Colonic mucosa (tissue), 4 donors: ENCODE results near the gene R3HDM2. TPM values are rescaled to one million over a fixed set of nuclear protein-coding genes. Genes with fewer than 3 reads are reported as not detected.

ENCODE experiments used
- DNase-seq: peaks from one replicate; pipeline ENCODE4 v3.0.0-alpha.2; 2020
- H3K27ac ChIP-seq: fragments of 200-600 bp; one replicate; pipeline ENCODE4 v1.8.0; 2021
- H3K27me3 ChIP-seq: fragments of 200-600 bp; one replicate; pipeline ENCODE4 v1.8.0; 2021
- H3K36me3 ChIP-seq: fragments of 200-600 bp; one replicate; pipeline ENCODE4 v1.8.0; 2021
- H3K4me1 ChIP-seq: fragments of 200-600 bp; one replicate; pipeline ENCODE4 v1.8.0; 2021; ENCODE audit warnings: mild to moderate bottlenecking
- H3K4me3 ChIP-seq: fragments of 200-600 bp; one replicate; pipeline ENCODE4 v1.8.0; 2021
- H3K9ac ChIP-seq, 2 donors: one replicate each; pipeline ENCODE4 v1.7.0; 2013; ENCODE audit warnings: control low read depth in 2 of 2, low read depth in 2 of 2, low read length in 2 of 2
- H3K9me3 ChIP-seq: fragments of 200-600 bp; one replicate; pipeline ENCODE4 v1.8.0; 2021
- intact Hi-C: fragments of 100-400 bp; cut with DNase I; formaldehyde crosslinking; loops from one replicate; pipeline ENCODE4 v1.14.1; 2022
- total RNA-seq, 2 donors: library from RNA; stranded (reverse); fragmentation: NEBNext Ultra II Directional in 1 of 2; extraction: Animal tissue kit (Norgen Biotek cat#: 25700) in 1 of 2; gene quantifications; one replicate each; pipeline ENCODE4 v1.2.1, GENCODE V29; 2021
- TF ChIP-seq, protein P1 (sequence below): fragments of 200-600 bp; IDR thresholded peaks from one replicate; pipeline ENCODE4 v1.8.0; 2022; ENCODE audit warnings: antibody characterized with exemption, mild to moderate bottlenecking
- donor health status: healthy.
- donor health status: DM: no; HTN: no; CAD: no.
- donor health status: DM: no; HTN: no; CAD: no.

Gene R3HDM2
- total RNA-seq, 2 donors from 2014 or later, result 41.0 to 60.4 TPM

GRCh38 chr12:57225680-57226210, 205.1 kb downstream of the R3HDM2 start:
- no peaks in the 10 kb centered on the region for H3K9me3 ChIP-seq
- H3K36me3 ChIP-seq, result no peaks in the 10 kb centered on the region
- H3K4me1 ChIP-seq, result peaks cover 8% of the 10 kb centered on the region
- intact Hi-C loops, result no loop called here
- TF ChIP-seq, protein P1, sequence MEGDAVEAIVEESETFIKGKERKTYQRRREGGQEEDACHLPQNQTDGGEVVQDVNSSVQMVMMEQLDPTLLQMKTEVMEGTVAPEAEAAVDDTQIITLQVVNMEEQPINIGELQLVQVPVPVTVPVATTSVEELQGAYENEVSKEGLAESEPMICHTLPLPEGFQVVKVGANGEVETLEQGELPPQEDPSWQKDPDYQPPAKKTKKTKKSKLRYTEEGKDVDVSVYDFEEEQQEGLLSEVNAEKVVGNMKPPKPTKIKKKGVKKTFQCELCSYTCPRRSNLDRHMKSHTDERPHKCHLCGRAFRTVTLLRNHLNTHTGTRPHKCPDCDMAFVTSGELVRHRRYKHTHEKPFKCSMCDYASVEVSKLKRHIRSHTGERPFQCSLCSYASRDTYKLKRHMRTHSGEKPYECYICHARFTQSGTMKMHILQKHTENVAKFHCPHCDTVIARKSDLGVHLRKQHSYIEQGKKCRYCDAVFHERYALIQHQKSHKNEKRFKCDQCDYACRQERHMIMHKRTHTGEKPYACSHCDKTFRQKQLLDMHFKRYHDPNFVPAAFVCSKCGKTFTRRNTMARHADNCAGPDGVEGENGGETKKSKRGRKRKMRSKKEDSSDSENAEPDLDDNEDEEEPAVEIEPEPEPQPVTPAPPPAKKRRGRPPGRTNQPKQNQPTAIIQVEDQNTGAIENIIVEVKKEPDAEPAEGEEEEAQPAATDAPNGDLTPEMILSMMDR, result no peak
- no peak overlapping the region for H3K9ac ChIP-seq
- peaks cover 61% of the 10 kb centered on the region for H3K27me3 ChIP-seq
- H3K4me3 ChIP-seq, result no peak overlapping the region
- no peak overlapping the region for H3K27ac ChIP-seq
- DNase-seq, result no peak

GRCh38 chr12:57224973-57225679, 205.7 kb downstream of the R3HDM2 start:
- Histone ChIP-seq H3K9ac (no peak overlapping the region), H3K9me3 (no peaks in the 10 kb centered on the region), H3K36me3 (no peaks in the 10 kb centered on the region), H3K27me3 (peaks cover 66% of the 10 kb centered on the region), H3K4me3 (no peak overlapping the region), H3K27ac (no peak overlapping the region), H3K4me1 (peaks cover 3% of the 10 kb centered on the region)
- peak; percentile 67 for DNase-seq
- TF ChIP-seq, protein P1, result peak; percentile 81
- intact Hi-C loops, result no loop called here

- H3K27me3 ChIP-seq, result peaks cover 73% of the 10 kb centered on the region
- H3K27ac ChIP-seq, result no peak overlapping the region
- DNase-seq, result no peak
- H3K9me3 ChIP-seq, result no peaks in the 10 kb centered on the region
- TF ChIP-seq, protein P1, result no peak
- H3K9ac ChIP-seq, result no peak overlapping the region
- no peak overlapping the region for H3K4me3 ChIP-seq
- H3K4me1 ChIP-seq, result peaks cover 3% of the 10 kb centered on the region
- no peaks in the 10 kb centered on the region for H3K36me3 ChIP-seq
- intact Hi-C loops, result no loop called here
Observed at GRCh38 chr12:57224278-57224972, 206.4 kb downstream of the R3HDM2 start.

- Histone ChIP-seq H3K27me3 (peaks cover 83% of the 10 kb centered on the region), H3K4me1 (peaks cover 3% of the 10 kb centered on the region), H3K9ac (no peak overlapping the region)
Observed at GRCh38 chr12:57223191-57224165, 207.4 kb downstream of the R3HDM2 start.

More at GRCh38 chr12:57223191-57224165, 207.4 kb downstream of the R3HDM2 start:
- H3K27ac ChIP-seq, result no peak overlapping the region
- DNase-seq, result no peak
- H3K36me3 ChIP-seq, result no peaks in the 10 kb centered on the region
- TF ChIP-seq, protein P1, result no peak
- no peak overlapping the region for H3K4me3 ChIP-seq
- H3K9me3 ChIP-seq, result no peaks in the 10 kb centered on the region
- intact Hi-C loops, result no loop called here
